Measurements from ENCODE around the gene TGM1.

The TGM1 gene

DNA sequence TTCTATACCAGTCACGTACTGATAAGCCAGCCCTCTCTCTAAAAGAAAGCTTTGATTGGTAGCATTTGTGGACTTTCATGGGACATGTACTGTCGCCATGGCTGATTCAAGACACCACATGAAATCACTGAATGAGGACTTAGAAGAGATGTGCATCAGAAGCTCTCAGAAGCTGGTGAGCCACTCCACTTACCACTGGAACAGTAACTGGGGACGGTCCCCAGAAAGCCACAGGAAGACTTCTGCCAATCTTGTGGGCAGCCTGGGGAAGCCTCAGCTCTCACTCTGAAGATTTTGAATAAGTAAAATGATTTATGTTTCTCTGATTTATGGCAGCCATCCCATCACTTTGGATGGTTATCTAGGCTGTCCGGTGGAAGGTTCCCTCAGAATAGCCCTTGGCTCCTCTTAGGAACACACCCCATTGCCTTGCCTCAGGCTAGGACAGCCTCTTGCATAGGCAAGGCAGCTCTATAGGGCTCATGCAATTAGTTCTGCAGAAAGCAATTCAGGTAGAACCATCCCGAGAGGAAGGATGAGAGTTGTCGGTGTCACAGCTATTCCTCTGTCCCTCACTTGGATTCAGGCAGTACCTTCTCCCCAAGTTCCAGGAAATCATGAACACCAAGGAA is 26.8 kb upstream of the TGM1 start:
- H3K27ac ChIP-seq (ENCODE audit: low read length) = no peak overlapping the region
- TF ChIP-seq EZH2 (optimal IDR thresholded peaks at IDR 0.05; ENCODE audit: low read depth, low read length) (no peak), EZH2phosphoT487 (IDR thresholded peaks at IDR 0.05; ENCODE audit: low read length) (no peak), CTCF (IDR thresholded peaks at IDR 0.05; ENCODE audit: low read length) (no peak)
- no peaks in the 10 kb centered on the region for H3K4me1 ChIP-seq (ENCODE audit: low read length)
- H3K36me3 ChIP-seq (replicated peaks; ENCODE audit: insufficient read depth, low read length) = no peaks in the 10 kb centered on the region
- H3K9ac ChIP-seq (ENCODE audit: low read length) = no peak overlapping the region
- no peaks in the 10 kb centered on the region for H3K79me2 ChIP-seq (ENCODE audit: low read length)
- H3K27me3 ChIP-seq (replicated peaks; ENCODE audit: insufficient read depth, low read length) = no peaks in the 10 kb centered on the region
- H3K9me2 ChIP-seq (replicated peaks; ENCODE audit: insufficient read depth, low read length) = no peaks in the 10 kb centered on the region
- no peak overlapping the region for H3K4me2 ChIP-seq (ENCODE audit: low read depth, low read length)
- H3K9me3 ChIP-seq (replicated peaks; ENCODE audit: insufficient read depth, low read length) = no peaks in the 10 kb centered on the region
- no peak overlapping the region for H2AFZ ChIP-seq (ENCODE audit: low read length)
- DNase-seq = no peak
- H4K20me1 ChIP-seq (ENCODE audit: insufficient read depth, low read length) = no peaks in the 10 kb centered on the region
- no peaks in the 10 kb centered on the region for H3F3A ChIP-seq (ENCODE audit: insufficient read depth, low read length)
- H3K4me3 ChIP-seq (ENCODE audit: low read length) = no peak overlapping the region

- Histone ChIP-seq H3K9me3 (replicated peaks; ENCODE audit: insufficient read depth, low read length) (no peaks in the 10 kb centered on the region), H3K27me3 (replicated peaks; ENCODE audit: insufficient read depth, low read length) (no peaks in the 10 kb centered on the region), H3F3A (ENCODE audit: insufficient read depth, low read length) (no peaks in the 10 kb centered on the region), H3K79me2 (ENCODE audit: low read length) (no peaks in the 10 kb centered on the region), H3K9ac (ENCODE audit: low read length) (no peak overlapping the region), H3K27ac (ENCODE audit: low read length) (no peak overlapping the region), H2AFZ (ENCODE audit: low read length) (no peak overlapping the region), H4K20me1 (ENCODE audit: insufficient read depth, low read length) (no peaks in the 10 kb centered on the region), H3K4me2 (ENCODE audit: low read depth, low read length) (no peak overlapping the region), H3K4me3 (ENCODE audit: low read length) (no peak overlapping the region), H3K36me3 (replicated peaks; ENCODE audit: insufficient read depth, low read length) (no peaks in the 10 kb centered on the region), H3K4me1 (ENCODE audit: low read length) (no peaks in the 10 kb centered on the region), H3K9me2 (replicated peaks; ENCODE audit: insufficient read depth, low read length) (no peaks in the 10 kb centered on the region)
- no peak for DNase-seq
- TF ChIP-seq EZH2phosphoT487 (IDR thresholded peaks at IDR 0.05; ENCODE audit: low read length) (no peak), CTCF (IDR thresholded peaks at IDR 0.05; ENCODE audit: low read length) (no peak), EZH2 (optimal IDR thresholded peaks at IDR 0.05; ENCODE audit: low read depth, low read length) (no peak)
Measured at GRCh38 chr14:24286996-24287395, 24.0 kb upstream of the TGM1 start.

- H3K4me2 ChIP-seq (ENCODE audit: low read depth, low read length) = no peak overlapping the region
Measured at GRCh38 chr14:24285351-24285750, 22.4 kb upstream of the TGM1 start.

More at GRCh38 chr14:24285351-24285750, 22.4 kb upstream of the TGM1 start:
- Histone ChIP-seq H3K36me3 (replicated peaks; ENCODE audit: insufficient read depth, low read length) (no peaks in the 10 kb centered on the region), H2AFZ (ENCODE audit: low read length) (no peak overlapping the region), H3K27me3 (replicated peaks; ENCODE audit: insufficient read depth, low read length) (no peaks in the 10 kb centered on the region), H3K9me2 (replicated peaks; ENCODE audit: insufficient read depth, low read length) (no peaks in the 10 kb centered on the region), H3K9ac (ENCODE audit: low read length) (no peak overlapping the region), H3K4me1 (ENCODE audit: low read length) (no peaks in the 10 kb centered on the region), H3K79me2 (ENCODE audit: low read length) (no peaks in the 10 kb centered on the region), H3F3A (ENCODE audit: insufficient read depth, low read length) (no peaks in the 10 kb centered on the region), H3K9me3 (replicated peaks; ENCODE audit: insufficient read depth, low read length) (no peaks in the 10 kb centered on the region), H3K4me3 (ENCODE audit: low read length) (no peak overlapping the region), H4K20me1 (ENCODE audit: insufficient read depth, low read length) (no peaks in the 10 kb centered on the region), H3K27ac (ENCODE audit: low read length) (no peak overlapping the region)
- DNase-seq = no peak
- TF ChIP-seq CTCF (IDR thresholded peaks at IDR 0.05; ENCODE audit: low read length) = no peak
- TF ChIP-seq EZH2 (optimal IDR thresholded peaks at IDR 0.05; ENCODE audit: low read depth, low read length) = no peak
- TF ChIP-seq EZH2phosphoT487 (IDR thresholded peaks at IDR 0.05; ENCODE audit: low read length) = no peak
